NOMO-1 (cell line): ENCODE results near the gene TSTD2.

Experiments
- DNase-seq, 2 experiments: peaks; one replicate each; lab custom pipeline; 2025; ENCODE audit not compliant: unreplicated experiment in 2 of 2; lab: John Stamatoyannopoulos, UW

The TSTD2 gene

GRCh38 chr9:97565262-97565661, 67.9 kb downstream of the TSTD2 start:
- no peak for DNase-seq

- no peak for DNase-seq
These were observed 68.6 kb downstream of the TSTD2 start for GRCh38 chr9:97564291-97565175.

GRCh38 chr9:97563458-97564135, 69.6 kb downstream of the TSTD2 start:
- DNase-seq, result no peak

GRCh38 chr9:97562542-97562941, 70.6 kb downstream of the TSTD2 start:
- no peak for DNase-seq

GRCh38 chr9:97561501-97561900, 71.7 kb downstream of the TSTD2 start:
- no peak for DNase-seq

GRCh38 chr9:97560851-97561250, 72.3 kb downstream of the TSTD2 start:
- DNase-seq, result no peak

- no peak for DNase-seq
These were observed 73.0 kb downstream of the TSTD2 start for GRCh38 chr9:97560154-97560553.

GRCh38 chr9:97559111-97559514, 74.1 kb downstream of the TSTD2 start:
- DNase-seq, result no peak

- DNase-seq, result no peak
These were observed 74.5 kb downstream of the TSTD2 start for GRCh38 chr9:97558701-97559101.

- peak; percentile 26 to 56 for DNase-seq
These were observed 75.5 kb downstream of the TSTD2 start for GRCh38 chr9:97557606-97558095.

- no peak for DNase-seq
These were observed 76.2 kb downstream of the TSTD2 start for GRCh38 chr9:97556721-97557605.

- DNase-seq, result no peak
These were observed 77.0 kb downstream of the TSTD2 start for GRCh38 chr9:97556036-97556720.

GRCh38 chr9:97555164-97555563, 78.0 kb downstream of the TSTD2 start:
- no peak for DNase-seq

- no peak for DNase-seq
These were observed 78.5 kb downstream of the TSTD2 start for GRCh38 chr9:97554566-97555075.

- DNase-seq, result no peak
These were observed 79.3 kb downstream of the TSTD2 start for GRCh38 chr9:97553841-97554240.

GRCh38 chr9:97553141-97553540, 80.0 kb downstream of the TSTD2 start:
- no peak for DNase-seq

- no peak for DNase-seq
These were observed 81.9 kb downstream of the TSTD2 start for GRCh38 chr9:97551308-97551707.

GRCh38 chr9:97550386-97550785, 82.8 kb downstream of the TSTD2 start:
- no peak for DNase-seq
